NCI-H2227 (cell line): ENCODE measurements around the gene KCNJ6.

ENCODE experiments used
- DNase-seq: peaks from one replicate; lab custom pipeline; 2025; ENCODE audit not compliant: unreplicated experiment; lab: John Stamatoyannopoulos, UW

Gene KCNJ6

DNA sequence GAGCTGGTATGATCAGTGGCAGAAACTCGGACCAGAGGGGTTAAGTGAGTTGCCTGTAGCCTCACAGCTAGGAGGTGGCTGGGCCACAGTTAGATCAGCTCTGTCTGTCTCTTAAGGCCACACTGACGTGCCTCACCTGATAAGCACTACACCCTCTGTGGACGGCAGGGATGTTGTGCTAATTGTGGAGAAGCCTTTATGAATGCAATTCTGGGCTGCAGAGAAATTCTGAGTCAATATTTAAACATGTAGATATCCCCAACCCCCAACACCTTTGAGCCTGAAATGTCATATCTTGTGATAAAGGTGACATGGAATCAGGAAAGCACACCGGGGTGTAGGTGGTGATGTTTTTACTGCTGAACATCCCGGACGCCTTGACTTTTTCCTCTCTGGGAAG is 88.3 kb downstream of the KCNJ6 start:
- DNase-seq = no peak

GRCh38 chr21:37821786-37822450 is 94.3 kb downstream of the KCNJ6 start:
- DNase-seq = no peak

- DNase-seq = no peak
Observed at GRCh38 chr21:37821092-37821491, 95.2 kb downstream of the KCNJ6 start.

DNA sequence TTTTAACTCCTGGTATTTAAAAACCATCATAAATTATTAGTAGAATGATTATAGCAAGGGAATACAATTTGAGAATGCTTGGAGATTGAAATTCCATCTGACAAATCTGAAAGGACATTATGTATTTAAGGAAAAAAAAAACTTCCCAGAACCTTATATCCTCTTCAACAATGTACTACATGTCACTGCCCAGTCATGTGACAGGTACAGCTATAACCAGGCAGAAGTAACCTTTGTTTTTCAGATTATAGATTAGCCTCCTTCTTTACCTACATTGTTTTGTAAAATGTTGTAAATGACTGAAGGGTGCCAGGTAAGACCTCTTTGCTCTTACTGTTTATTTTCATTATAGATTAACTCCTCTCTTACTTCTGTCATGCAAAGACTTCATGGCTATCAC is 96.9 kb downstream of the KCNJ6 start:
- DNase-seq = no peak

DNA sequence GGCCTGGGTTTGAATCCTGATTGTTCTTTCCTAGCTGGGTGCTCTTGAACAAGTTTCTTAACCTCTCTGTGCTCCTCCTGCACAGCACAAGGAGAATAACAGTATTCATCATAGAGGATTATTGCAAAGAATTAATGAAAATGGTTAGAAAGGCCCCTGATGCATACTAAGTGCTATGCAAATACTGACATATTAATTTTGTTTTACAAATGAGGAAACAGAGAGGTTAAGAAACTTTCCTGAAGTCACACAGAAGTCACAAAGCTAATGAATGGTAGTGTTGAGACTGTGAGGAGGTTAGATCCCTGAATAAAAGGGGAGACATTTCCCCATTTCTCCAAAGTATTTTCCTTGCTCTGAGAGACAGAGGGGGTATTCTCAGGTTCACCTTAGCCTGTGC is 99.0 kb downstream of the KCNJ6 start:
- DNase-seq = no peak

DNA sequence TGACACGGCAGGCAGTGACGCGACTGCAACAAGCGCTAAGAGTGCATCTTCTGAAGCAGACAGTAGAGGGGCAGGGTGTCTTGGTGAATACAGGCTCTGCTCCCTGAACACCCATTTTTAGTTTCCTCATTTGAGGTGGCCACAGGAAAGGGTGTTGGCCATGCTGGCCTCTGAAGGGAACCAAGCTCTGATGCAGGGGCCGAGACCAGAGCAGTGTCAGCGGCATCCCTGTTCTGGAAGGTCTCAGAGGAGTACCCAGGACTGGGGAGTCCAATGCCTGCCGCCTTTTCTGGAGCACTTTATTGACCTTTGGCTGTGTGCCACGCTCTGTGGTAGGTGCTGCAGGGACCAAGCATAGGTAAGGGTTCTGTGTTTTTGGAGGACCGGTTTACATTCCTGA is 100.4 kb downstream of the KCNJ6 start:
- DNase-seq = no peak

GRCh38 chr21:37811711-37812110 is 104.5 kb downstream of the KCNJ6 start:
- DNase-seq = no peak

DNA sequence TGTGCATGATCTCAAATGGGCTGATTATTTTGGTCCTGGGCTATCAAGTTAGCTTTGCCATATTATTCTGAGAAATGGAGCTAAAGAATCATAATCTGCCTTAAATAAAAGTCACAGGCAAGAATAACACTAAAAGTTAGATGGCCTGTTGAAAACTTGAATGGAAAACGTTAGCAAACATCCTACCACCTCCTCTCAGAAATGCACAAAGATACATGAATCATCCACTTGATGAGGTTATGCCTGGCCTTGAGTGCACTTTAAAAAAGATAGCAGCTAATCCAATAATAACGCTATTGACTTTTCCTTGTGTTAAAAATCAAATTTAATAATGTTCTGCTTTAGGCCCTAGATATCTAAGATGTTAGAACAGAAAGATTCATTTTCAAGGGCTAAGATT is 108.0 kb downstream of the KCNJ6 start:
- DNase-seq = no peak

DNA sequence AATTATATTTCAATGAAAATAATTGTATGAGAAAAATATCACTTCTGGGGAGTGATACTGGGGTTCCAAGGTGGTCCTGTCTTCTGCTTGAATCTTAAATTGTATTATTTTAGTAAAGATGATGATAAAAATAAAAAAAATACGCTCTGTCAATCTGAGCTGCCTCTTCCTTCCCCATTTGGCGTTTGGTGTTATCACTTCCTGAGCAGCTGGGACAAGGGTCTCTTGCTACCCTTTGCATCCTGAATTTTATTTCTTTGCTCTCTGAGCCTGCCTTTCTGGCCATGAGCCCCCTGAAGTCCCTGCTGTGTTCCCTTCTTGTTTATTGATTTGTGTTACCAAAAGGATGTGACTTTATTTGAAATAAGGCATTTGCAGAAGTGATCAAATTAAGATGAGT is 111.0 kb downstream of the KCNJ6 start:
- no peak for DNase-seq

DNA sequence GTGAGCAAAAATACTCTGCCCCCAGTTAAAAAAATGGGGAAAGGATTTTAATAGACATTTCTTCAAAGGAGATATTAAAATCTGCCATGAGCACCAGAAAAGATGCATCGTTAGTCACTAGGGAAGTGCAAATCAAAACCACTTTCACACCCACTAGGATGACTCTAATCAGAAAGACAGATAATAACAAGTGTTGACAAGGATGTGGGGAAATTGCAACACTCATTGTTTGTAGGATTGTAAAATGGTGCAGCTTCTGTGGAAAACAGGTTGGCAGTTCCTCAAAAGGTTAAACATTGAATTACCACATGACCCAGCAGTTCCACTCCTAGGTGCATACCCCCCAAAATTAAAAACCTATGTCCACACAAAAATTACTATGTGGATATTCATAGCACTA is 112.3 kb downstream of the KCNJ6 start:
- DNase-seq = no peak

DNA sequence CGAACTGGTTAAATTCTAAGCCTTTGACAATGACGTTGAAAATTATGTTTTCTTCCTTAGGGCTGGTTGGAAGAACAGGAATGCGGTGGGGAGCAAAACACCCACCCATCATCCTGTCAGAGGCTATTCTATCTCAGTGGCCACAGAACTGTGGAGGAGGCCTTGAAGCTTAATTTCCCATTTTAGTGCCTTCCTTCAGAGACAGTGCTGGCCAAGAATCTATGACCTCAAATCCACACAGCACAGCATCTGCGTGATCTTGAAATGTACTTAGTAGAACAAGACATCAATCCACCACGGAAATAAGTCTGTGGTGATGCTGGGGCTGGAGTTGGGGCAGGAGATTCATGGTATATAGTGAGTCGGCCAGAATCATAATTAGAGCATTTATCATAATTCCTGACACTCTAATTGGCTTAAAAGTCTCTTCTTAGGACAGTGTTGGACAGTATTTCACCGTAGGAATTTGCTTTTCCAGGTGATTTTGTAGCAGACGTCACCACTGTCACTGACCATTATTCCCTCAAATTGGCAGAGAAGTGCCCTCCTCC is 113.1 kb downstream of the KCNJ6 start:
- DNase-seq = no peak

DNA sequence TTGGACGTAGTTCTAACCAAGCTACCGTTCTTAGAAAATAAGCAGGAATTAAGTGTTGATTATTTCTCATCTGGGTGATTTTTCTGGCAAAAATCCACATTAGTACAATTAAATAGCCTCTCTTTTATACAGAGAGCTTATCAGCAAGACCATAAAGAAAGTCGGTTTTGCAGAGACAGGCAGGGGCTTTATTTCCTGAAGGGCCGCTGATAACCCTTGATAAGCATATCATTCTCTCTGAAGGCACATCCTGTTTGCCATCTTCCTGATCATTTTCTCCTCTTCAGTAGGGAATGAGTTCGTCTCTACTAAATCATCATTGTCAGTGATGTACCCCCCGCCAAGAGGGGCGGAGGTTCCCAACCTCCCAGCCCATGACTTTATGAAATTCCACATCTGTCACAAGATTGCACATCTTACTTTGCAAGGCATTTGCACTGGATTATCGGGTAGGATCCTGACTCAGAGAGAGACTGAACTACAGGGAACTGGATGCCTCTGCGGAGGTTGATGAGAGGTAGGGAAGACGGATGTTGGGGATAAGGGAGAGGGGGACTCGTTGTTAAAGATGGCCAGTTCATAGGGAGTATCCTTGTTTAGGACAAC is 115.7 kb downstream of the KCNJ6 start:
- DNase-seq = no peak

DNA sequence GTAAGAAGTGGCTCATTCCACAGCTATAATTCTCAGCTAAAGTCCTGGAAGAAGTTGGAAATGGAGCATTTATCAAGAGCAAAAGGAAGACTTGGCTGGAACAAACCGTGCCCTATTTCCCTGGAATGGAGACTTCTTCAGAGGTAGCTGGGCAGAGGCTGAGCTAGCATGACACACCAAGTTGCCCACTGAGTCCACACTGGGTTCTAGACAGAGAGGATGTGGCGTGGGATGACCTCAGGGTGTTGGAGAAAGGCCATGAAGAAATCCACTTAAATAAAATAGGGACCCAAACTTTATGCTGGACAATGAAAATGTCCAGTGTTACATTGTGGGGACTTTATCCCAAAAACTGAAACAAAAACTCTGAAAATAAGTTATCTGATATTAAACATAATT is 116.2 kb downstream of the KCNJ6 start:
- DNase-seq = no peak

GRCh38 chr21:37799211-37800056 is 116.8 kb downstream of the KCNJ6 start:
- no peak for DNase-seq

DNA sequence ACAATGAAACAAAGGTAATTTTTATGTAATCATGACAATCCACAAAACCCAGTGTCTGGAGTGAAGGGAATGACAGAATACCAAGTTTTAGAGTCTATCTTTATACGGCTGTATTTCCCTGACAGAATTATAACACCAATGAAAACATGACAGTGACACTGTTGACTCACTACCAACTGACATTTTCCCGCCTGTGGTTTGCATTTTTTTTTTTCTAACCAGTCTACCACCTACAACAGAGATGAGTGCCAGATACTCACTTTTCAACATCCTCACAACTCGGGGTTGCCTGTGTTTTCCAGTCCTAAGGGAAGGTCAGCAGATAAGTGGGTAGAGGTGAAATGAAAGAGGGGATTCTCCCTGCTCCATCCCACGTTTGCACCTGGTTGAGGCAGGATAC is 118.9 kb downstream of the KCNJ6 start:
- no peak for DNase-seq

- DNase-seq = no peak
Observed at GRCh38 chr21:37796011-37796410, 120.2 kb downstream of the KCNJ6 start.

DNA sequence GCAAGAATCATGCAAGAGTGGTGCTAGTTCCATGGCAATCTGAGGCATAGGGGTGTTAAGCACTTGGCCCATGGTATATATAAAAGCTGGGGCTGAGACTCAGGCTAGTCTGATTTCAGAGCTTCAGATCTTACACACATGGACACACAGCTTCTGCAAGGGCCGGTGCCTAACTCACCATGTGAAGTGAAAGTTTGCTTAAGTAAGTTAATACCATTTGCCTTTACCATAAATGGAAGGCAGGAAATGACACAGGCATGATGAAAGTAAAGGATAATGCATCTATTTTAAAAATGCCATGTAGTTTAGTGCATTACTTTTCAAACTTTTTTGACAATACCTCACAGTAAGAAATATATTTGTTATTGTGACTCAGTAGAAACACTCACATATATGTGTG is 122.6 kb downstream of the KCNJ6 start:
- no peak for DNase-seq

- no peak for DNase-seq
Observed at GRCh38 chr21:37792046-37792445, 124.2 kb downstream of the KCNJ6 start.

DNA sequence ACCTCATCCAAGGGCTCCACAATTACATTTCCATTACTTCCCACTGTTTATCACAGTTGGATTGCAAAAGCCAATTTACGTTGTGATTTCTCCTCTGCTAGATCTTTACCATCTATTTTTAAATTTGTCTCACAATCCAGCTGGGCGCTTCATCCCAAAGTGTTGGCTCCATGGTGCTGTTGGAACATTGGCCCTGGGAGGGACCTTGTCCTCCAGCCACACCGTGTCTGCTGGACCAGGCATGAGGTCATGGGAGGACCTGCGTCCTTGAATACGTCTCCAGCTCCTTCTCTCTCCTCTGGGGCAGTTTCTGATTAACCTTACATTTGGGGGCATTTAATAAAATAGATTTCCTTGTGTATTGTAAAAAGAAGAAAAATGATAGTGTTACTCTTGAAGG is 125.4 kb downstream of the KCNJ6 start:
- DNase-seq = no peak

DNA sequence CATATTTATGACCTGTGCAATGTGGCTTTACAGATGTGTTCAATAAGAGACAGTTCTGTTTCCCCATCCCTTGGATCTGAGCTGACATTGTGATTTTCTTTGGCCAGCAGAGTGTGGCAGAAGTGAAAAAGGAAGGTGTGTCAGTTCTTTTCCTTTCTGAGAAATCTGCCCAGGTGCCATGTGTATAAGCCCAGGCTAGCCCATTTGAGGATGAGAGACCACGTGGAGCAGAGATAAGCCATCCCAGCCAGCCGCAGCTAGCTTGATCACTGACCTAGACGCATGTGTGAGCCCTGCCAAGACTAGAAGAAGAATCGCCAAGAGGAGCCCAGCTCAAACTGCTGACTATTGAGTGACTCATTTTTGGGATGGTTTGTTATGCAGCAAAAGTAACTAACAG is 127.8 kb downstream of the KCNJ6 start:
- no peak for DNase-seq

- no peak for DNase-seq
Observed at GRCh38 chr21:37787456-37787855, 128.8 kb downstream of the KCNJ6 start.
